CD4-positive, alpha-beta T cell treated with Interleukin-21 for 1 hour (primary cell): Measurements from ENCODE around the gene MAST3.
"Not testable (repeated sequence)": the region's sequence is repeated elsewhere in the genome, so short reads cannot be mapped to it uniquely, and the experiment has no call there.

Source experiments
- DNase-seq: peaks from one replicate; pipeline ENCODE4 v3.0.0-alpha.2; 2020

MAST3 gene

DNA sequence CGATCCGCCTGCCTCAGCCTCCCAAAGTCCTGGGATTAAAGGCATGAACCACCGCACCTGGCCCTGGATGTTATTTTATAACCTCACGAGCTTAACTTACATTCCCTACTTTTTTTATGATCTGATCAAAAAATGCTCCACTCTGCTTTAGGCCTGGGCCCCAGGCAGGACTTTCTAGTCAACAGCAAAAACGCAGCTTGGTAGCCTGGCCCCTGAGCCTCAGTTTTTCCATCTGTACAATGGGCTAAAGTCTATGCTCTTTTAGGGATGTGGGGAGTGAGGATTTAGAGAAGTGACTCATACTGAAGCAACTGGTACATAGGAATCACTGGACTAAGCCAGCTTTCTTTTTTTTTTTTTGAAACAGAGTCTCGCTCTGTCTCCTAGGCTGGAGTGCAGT lies 43.5 kb downstream of the MAST3 start:
- no peak for DNase-seq

- no peak for DNase-seq
Observed at GRCh38 chr19:18143902-18144301, 46.3 kb downstream of the MAST3 start.

- no peak for DNase-seq
Observed at GRCh38 chr19:18144361-18144760, 46.8 kb downstream of the MAST3 start.

DNA sequence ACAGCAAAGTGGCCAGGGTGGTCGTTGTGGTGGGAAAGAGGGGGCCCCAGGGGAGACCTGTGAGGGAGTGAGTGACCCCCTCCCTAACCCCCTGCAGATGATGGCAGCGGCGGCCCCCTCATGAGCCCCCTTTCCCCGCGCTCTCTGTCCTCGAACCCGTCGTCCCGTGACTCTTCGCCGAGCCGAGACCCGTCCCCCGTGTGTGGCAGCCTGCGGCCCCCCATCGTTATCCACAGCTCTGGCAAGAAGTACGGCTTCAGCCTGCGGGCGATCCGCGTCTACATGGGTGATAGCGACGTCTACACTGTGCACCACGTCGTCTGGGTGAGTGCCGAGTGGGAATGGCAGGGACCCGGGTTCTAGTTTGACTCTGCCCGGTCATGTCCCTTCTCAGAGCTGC lies 47.3 kb downstream of the MAST3 start:
- DNase-seq = no peak

GRCh38 chr19:18145391-18145999 lies 47.9 kb downstream of the MAST3 start:
- no peak for DNase-seq

- no peak for DNase-seq
Observed at GRCh38 chr19:18147396-18147795, 49.8 kb downstream of the MAST3 start.

- no peak for DNase-seq
Observed at GRCh38 chr19:18149596-18149975, 52.0 kb downstream of the MAST3 start.

DNA sequence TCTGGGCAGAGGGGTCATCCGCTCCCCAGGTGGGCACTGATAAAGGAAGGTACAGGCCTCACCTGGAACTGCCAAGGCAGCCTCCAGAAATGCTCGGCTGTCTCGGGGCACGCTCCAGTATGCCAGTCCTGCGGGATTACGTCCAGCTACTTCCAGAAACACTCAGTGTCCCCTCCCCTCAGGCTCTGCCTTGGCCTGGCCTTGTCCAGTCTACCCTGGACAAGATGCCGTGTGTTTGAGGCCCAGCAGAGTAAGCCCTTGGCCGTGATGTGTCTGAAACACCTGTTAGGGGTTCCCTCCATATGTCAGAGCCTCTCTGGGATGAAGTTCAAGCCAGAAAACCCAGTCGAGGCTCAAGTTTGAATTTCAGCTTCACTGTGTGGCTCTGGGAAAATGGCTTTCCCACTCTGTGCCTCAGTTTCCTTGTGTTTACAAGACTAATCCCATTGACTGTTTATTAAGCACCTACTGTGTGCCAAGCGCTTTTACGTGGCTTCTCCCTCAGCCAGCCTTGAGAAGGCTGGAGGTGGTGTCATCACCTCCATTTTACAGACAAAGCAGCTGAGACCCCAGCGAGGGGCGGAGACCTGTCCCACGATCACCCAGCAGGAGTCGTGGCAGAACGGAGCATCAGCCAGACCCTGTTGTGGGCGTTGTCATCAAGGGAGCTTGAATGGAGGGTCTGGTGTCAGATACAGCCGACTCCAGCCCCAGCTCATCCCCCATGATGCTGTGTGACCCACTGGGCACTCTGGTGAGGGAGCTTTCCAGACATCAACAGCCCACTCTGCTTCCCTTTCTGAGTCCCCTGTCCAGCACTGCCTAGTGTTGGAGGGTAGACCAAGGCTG lies 53.4 kb downstream of the MAST3 start:
- no peak for DNase-seq

DNA sequence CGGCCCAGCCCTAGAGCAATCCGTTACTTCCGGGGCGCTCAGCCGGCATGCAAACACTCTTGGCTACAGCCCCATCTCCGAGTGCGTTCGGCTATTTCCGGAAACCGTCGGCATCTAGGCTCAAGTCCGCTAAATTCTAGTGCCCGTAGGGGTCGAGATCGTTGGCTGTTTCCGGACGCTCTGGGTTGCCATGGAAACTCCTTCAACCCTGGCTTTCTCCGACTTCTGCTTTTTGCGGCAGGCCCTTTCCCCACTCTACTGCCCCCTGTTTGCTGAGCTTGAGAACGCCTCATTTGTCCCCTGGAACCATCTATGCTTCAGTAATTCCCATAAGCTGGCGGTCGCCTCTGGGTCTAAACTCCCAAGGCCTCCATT lies 54.9 kb downstream of the MAST3 start:
- peak; percentile 98 for DNase-seq

GRCh38 chr19:18152817-18153555 lies 55.4 kb downstream of the MAST3 start, which contains the start of gene PIK3R2:
PIK3R2 (plus strand) TSS chr19:18153163; CDS start chr19:18155880, 2,717 bp downstream.
- DNase-seq = peak; percentile 99

GRCh38 chr19:18153556-18154134 lies 56.1 kb downstream of the MAST3 start:
- peak; percentile 13 for DNase-seq

DNA sequence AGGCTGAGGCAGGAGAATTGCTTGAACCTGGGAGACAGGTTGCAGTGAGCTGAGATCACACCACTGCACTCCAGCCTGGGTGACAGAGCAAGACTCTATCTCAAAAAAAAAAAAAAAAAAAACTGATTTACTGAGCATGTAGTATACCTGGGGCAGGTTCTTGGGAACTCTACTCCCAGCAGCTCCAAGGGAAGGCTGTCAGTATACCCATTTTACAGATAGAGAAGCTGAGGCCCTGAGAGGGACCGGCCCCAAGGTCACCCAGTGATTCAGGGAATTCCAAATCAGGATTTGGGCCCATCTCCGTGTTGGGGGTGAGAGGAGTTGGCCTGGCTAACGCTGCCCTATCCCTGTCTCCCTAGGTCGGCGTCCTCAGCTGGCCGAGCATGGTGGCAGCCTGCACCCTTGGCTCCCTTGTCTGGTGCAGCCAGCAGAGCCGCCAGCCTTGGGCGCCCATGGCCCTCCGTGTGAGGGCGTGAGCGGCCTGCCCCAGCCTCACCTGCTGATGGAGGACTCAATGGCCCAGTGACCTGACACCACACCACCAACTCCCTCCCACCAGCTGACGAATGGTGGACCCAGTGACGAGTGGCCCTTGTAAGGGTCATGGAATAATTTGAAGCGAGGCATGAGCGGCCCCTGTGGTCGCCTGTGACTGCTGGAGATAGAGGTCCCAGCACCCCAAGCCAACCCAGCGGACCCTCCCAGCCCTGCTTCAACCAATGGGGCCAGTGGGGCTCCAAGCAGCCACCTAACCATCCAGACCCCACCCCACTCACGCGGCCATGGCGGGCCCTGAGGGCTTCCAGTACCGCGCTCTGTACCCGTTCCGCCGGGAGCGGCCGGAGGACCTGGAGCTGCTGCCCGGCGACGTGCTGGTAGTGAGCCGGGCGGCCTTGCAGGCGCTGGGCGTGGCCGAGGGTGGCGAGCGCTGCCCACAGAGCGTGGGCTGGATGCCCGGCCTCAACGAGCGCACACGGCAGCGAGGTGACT lies 57.8 kb downstream of the MAST3 start:
- no peak for DNase-seq

DNA sequence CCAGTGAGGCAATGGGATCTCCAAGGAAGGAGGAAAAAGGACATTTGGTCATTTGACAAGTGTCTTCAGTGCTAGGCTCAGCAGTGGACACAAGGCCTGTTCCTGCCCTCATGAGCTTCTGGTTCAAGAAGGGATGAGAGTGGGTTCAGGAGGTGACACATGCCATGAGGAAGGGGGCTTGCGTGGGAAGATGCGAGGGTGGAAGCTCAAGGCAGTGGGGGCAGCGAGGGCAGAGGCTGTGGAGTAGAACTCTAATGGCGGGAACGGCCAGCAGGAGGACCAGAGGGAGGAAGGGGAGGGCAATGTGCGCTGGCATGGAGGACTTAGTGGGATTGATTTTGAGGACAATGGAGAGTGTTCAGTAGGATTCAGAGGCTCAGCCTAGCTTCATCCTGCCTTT lies 58.7 kb downstream of the MAST3 start:
- DNase-seq = no peak

DNA sequence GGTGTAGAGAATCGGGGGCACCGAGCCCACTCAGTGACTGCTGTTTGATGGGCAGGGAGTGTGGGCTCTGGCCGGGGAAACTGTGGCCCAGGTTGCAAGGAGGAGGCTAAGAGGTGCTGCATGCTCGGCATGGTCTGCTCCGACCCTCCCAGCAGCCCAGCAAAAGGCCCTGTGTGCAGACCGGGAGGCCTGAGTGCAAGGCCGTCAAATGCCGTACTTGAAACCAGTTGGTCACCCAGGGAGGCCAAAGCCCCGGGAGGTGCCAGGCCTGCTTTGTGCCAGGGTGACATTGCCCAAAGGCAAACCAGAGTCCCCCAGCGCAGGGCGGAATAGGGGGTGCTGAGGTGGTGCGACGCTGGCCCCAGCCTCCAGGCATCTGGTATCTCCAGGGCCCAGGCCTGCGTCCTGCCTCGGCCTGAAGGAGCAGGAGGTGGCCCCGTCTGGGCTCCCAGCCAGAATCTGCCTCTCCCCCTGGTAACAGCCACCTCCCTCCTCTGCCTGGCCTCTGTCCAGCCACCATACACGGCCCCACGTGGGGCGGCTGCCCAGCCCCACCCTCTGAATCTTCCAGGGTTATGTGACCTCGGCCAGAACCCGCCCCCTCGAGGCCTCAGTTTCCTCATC lies 59.4 kb downstream of the MAST3 start:
- no peak for DNase-seq

DNA sequence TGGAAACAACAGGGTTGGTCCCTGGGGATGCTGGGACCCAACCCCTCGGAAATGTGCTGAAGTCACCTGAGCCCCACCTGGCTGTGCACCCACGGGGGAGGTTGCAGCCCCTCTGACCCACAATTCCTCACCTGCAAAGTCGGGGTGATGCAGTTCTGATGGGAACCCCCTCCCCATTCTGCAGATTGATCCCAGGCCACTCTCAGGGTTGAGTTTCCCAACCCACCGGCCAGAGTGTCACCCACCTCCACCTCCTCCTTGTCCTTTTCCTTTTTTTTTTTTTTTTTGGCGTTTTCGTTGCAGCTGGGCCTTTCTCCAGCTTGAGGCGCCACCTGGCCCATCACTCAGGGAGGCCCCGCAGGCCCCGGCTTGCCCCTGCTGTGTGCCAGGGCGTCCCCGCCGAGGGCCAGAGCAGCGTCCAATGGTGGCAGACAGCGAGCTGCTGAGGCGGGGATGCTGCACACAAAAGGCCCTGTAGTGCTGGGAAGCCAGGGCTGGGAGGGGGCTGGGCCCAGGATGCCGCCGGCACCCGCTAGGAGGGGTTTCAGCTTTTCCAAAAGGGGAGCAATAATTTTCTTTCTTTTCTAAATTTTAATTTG lies 60.0 kb downstream of the MAST3 start:
- no peak for DNase-seq

- DNase-seq = no peak
Observed at GRCh38 chr19:18158467-18158866, 60.9 kb downstream of the MAST3 start.

DNA sequence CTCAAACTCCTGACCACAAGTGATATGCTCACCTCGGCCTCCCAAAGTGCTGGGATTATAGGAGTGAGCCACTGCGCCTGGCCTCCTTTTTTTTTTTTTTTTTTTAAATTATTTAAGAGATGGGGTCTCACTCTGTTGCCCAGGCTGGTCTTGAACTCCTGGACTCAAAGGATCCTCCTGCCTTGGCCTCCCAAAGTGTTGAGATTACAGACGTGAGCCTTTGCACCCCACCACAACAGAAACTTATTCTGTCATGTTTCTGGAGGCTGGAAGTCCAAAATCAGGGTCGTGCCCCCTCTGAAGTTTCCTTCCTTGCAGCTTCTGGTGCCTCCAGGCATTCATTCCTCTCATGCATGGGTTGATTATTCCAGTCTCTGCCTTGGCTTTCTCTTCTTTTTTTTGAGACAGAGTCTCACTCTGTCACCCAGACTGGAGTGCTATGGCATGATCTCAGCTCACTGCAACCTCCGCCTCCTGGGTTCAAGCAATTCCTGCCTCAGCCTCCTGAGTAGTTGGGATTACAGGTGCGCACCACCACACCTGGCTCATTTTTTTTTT lies 61.6 kb downstream of the MAST3 start:
- DNase-seq = not testable (repeated sequence)

DNA sequence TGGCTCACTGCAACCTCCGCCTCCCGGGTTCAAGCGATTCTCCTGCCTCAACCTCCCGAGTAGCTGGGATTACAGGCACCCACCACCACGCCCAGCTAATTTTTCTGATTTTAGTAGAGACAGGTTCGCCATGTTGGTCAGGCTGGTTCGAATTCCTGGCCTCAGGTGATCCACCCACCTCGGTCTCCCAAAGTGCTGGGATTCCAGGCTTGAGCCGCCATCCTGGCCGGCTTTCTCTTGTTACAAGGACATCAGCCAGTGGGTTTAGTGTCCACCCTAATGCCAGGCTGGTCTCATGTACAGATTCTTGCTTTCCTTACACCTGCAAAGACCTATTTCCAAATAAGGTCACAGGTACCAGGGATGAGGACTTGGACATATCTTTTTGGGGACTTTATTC lies 62.2 kb downstream of the MAST3 start:
- DNase-seq = no peak

DNA sequence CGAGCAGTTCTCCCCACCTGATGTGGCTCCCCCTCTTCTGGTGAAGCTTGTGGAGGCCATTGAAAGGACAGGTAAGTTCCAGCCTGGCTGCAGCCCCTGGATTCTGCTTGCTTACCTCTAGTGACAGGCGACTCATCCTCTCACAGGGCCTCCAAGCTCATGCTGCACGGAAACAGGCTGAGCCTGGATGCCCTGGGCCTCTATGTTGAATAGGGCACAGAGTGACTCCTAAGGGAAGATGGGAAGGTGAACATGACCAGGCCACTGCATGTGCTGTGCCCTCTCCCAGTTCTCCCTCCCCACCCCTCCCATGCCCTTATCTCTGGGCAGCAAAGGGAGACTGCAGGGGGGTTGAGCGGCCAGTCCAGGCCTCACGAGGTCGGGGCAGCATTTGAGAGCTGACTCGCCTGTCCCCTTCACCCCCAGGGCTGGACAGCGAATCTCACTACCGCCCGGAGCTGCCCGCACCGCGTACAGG lies 63.0 kb downstream of the MAST3 start:
- DNase-seq = no peak

GRCh38 chr19:18160971-18161635 lies 63.5 kb downstream of the MAST3 start:
- peak; percentile 85 for DNase-seq
